ENCODE measurements around the gene FAM81A.

Gene FAM81A

GRCh38 chr15:59438625-59439290 lies 772 bp downstream of the FAM81A start:
- DNase-seq (ENCODE audit: low read depth, low spot score), result no peak
- in situ Hi-C loops (cut with HindIII; ENCODE audit: low sequenced_read_pairs), result no loop called here
- peak overlapping the region; percentile 40 for H3K4me3 ChIP-seq (ENCODE audit: low read depth, low read length)
- no peak for TF ChIP-seq CTCF (IDR thresholded peaks at IDR 0.05; ENCODE audit: low read depth, low read length)

GRCh38 chr15:59439576-59439975 lies 1.6 kb downstream of the FAM81A start:
- no peak overlapping the region for H3K4me3 ChIP-seq (ENCODE audit: low read depth, low read length)
- DNase-seq (ENCODE audit: low read depth, low spot score), result no peak
- TF ChIP-seq CTCF (IDR thresholded peaks at IDR 0.05; ENCODE audit: low read depth, low read length), result no peak
- in situ Hi-C loops (cut with HindIII; ENCODE audit: low sequenced_read_pairs), result no loop called here

- no peak for DNase-seq (ENCODE audit: low read depth, low spot score)
- TF ChIP-seq CTCF (IDR thresholded peaks at IDR 0.05; ENCODE audit: low read depth, low read length), result no peak
- H3K4me3 ChIP-seq (ENCODE audit: low read depth, low read length), result no peak overlapping the region
- in situ Hi-C loops (cut with HindIII; ENCODE audit: low sequenced_read_pairs), result no loop called here
Observed at GRCh38 chr15:59443341-59444072, 5.5 kb downstream of the FAM81A start.

GRCh38 chr15:59444081-59444835 lies 6.3 kb downstream of the FAM81A start:
- TF ChIP-seq CTCF (IDR thresholded peaks at IDR 0.05; ENCODE audit: low read depth, low read length), result no peak
- in situ Hi-C loops (cut with HindIII; ENCODE audit: low sequenced_read_pairs), result no loop called here
- H3K4me3 ChIP-seq (ENCODE audit: low read depth, low read length), result no peak overlapping the region
- DNase-seq (ENCODE audit: low read depth, low spot score), result no peak

GRCh38 chr15:59444980-59445545 lies 7.1 kb downstream of the FAM81A start:
- no peak overlapping the region for H3K4me3 ChIP-seq (ENCODE audit: low read depth, low read length)
- in situ Hi-C loops (cut with HindIII; ENCODE audit: low sequenced_read_pairs), result no loop called here
- DNase-seq (ENCODE audit: low read depth, low spot score), result no peak
- TF ChIP-seq CTCF (IDR thresholded peaks at IDR 0.05; ENCODE audit: low read depth, low read length), result no peak

- no peak overlapping the region for H3K4me3 ChIP-seq (ENCODE audit: low read depth, low read length)
- no peak for DNase-seq (ENCODE audit: low read depth, low spot score)
- in situ Hi-C loops (cut with HindIII; ENCODE audit: low sequenced_read_pairs), result no loop called here
- TF ChIP-seq CTCF (IDR thresholded peaks at IDR 0.05; ENCODE audit: low read depth, low read length), result no peak
Observed at GRCh38 chr15:59446232-59446957, 8.4 kb downstream of the FAM81A start.
